NCI-H146 treated with DMSO at 0.1 percent for 48 hours (cell line): ENCODE results near the gene PPM1J.
A peak's percentile ranks its signal among the peaks of the same experiment; 100 is the strongest.
"Not testable (repeated sequence)": the region's sequence is repeated elsewhere in the genome, so short reads cannot be mapped to it uniquely, and the experiment has no call there.

Source experiments
- DNase-seq: peaks from one replicate; lab custom pipeline; 2025; ENCODE audit not compliant: unreplicated experiment; lab: John Stamatoyannopoulos, UW

The PPM1J gene

GRCh38 chr1:112715264-112716053 is at the start of gene PPM1J:
Gene PPM1J (minus strand): TSS chr1:112715332. CDS start chr1:112715301, 31 bp downstream.
- DNase-seq: peak; percentile 80

GRCh38 chr1:112762541-112763500 is 47.7 kb upstream of the PPM1J start:
- no peak for DNase-seq

GRCh38 chr1:112761714-112762480 is 46.8 kb upstream of the PPM1J start:
- no peak for DNase-seq

- DNase-seq: no peak
Observed at GRCh38 chr1:112759228-112759627, 44.1 kb upstream of the PPM1J start.

- DNase-seq: no peak
Observed at GRCh38 chr1:112754116-112754628, 39.0 kb upstream of the PPM1J start.

GRCh38 chr1:112748396-112748795 is 33.3 kb upstream of the PPM1J start:
- no peak for DNase-seq

GRCh38 chr1:112744009-112744578 is 29.0 kb upstream of the PPM1J start:
- no peak for DNase-seq

GRCh38 chr1:112743174-112744008 is 28.3 kb upstream of the PPM1J start:
- no peak for DNase-seq

GRCh38 chr1:112737573-112737972 is 22.4 kb upstream of the PPM1J start:
- no peak for DNase-seq

- no peak for DNase-seq
Observed at GRCh38 chr1:112735752-112736151, 20.6 kb upstream of the PPM1J start.

- no peak for DNase-seq
Observed at GRCh38 chr1:112731451-112731850, 16.3 kb upstream of the PPM1J start.

- DNase-seq: no peak
Observed at GRCh38 chr1:112729909-112730308, 14.8 kb upstream of the PPM1J start.

- DNase-seq: not testable (repeated sequence)
Observed at GRCh38 chr1:112729011-112729410, 13.9 kb upstream of the PPM1J start.

GRCh38 chr1:112728306-112728971 is 13.3 kb upstream of the PPM1J start:
- not testable (repeated sequence) for DNase-seq

- no peak for DNase-seq
Observed at GRCh38 chr1:112727716-112728115, 12.6 kb upstream of the PPM1J start.

GRCh38 chr1:112724240-112724639 is 9.1 kb upstream of the PPM1J start:
- DNase-seq: not testable (repeated sequence)

GRCh38 chr1:112723511-112723839 is 8.3 kb upstream of the PPM1J start:
- no peak for DNase-seq

GRCh38 chr1:112722601-112723510 is 7.7 kb upstream of the PPM1J start:
- peak; percentile 29 for DNase-seq
